ENCODE data around the gene NKAIN4. TPM values are rescaled to one million over a fixed set of nuclear protein-coding genes. Genes with fewer than 3 reads are reported as not detected.
A peak's percentile ranks its signal among the peaks of the same experiment; 100 is the strongest.

NKAIN4 gene
- total RNA-seq, 2 experiments from 2014 or later = not detected

DNA sequence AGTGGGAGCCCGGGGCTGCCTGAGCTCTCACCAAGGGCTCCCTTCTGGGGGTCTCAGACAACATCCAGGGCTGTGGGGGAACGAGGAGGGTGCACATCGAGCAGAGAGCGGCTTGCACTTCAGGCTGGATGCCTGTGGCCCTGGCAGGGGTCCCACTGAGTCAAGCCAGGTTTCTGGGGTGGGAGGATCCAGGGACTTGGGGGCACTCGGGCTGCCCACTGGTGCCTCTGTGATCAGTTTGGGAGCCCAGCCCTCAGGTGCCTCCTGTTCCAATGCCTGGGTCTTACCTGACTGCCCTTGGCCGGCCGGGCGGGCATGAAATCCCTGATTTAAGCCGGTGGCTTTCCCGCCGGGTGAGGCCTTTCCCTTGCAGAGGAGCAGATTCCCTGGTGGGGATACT is 39.2 kb upstream of the NKAIN4 start:
- H3K9me3 Mint-ChIP-seq = no peaks in the 10 kb centered on the region
- peaks cover 6% of the 10 kb centered on the region for H3K27me3 Mint-ChIP-seq
- ChIA-PET CTCF (no interaction called here), POLR2A (no interaction called here)
- H3K4me1 Mint-ChIP-seq = peaks cover 8% of the 10 kb centered on the region
- H3K36me3 Mint-ChIP-seq (ENCODE audit: low read depth) = no peaks in the 10 kb centered on the region
- no peak overlapping the region for H3K27ac Mint-ChIP-seq
- no peak for DNase-seq
- H3K4me3 Mint-ChIP-seq = no peak overlapping the region

DNA sequence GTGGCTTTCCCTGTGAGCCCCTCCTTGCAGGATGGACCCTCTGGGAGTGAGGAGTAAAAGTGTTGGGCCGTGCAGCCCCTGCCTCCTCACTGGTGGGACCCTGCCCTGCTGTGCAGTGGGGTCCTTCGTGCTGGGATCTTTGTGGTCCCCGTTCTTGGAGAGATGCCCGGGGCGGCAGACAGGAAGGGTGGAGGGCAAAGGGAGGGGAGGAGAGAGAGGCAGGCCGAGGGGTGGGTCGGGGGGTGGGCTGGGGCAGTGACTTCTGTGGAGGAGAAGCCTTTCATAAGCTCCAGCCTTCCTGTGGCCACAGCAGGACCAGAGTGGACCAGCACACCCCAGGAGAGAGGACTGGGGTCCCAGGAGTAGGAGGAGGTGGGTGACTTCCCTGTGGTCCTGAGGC is 38.6 kb upstream of the NKAIN4 start, which contains the start of gene COL20A1:
Gene COL20A1, plus strand, starts transcription at position 283 of the 400 bp plus-strand sequence. CDS start 1,922 bp downstream, outside the sequence.
- Mint-ChIP-seq H3K9me3 (no peaks in the 10 kb centered on the region), H3K4me1 (peaks cover 8% of the 10 kb centered on the region), H3K4me3 (no peak within 1 kb of the TSS), H3K27ac (no peak within 1 kb of the TSS), H3K27me3 (peaks cover 6% of the 10 kb centered on the region), H3K36me3 (ENCODE audit: low read depth) (peaks cover 3% of the 10 kb centered on the region)
- CTCF ChIA-PET = no interaction called here
- POLR2A ChIA-PET = no interaction called here
- no peak for DNase-seq

DNA sequence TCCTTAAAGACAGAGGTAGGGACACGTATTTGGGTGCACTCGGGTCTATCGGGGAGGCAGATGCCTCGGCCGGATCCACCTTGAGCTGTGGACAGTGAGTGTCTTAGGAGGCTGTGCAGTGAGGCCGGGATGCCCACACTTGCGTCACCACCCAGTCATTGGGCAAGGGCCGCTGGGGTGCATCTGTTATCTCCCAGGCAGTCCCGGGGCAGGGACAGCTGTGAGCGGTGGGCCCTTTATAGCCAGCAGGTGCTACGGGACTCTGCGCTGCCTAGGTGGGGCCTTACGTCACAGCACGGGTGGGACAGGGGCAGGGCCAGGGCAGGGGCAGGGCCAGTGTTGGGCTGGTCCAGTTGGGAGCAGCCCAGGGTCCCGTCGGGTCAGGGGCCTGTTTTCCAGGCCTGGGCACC is 38.0 kb upstream of the NKAIN4 start:
- no peak overlapping the region for H3K27ac Mint-ChIP-seq
- no peaks in the 10 kb centered on the region for H3K9me3 Mint-ChIP-seq
- H3K4me3 Mint-ChIP-seq = no peak overlapping the region
- ChIA-PET CTCF (interaction anchor here (1.5 kb wide), 1 partner anchor 77 kb away, joined by 3 read pairs; no protein-coding TSS in a partner anchor), POLR2A (interaction anchor here (1.5 kb wide), 1 partner anchor 20 kb away, joined by 4 read pairs; the partner anchor contains the start of gene ARFGAP1)
- peaks cover 6% of the 10 kb centered on the region for H3K27me3 Mint-ChIP-seq
- H3K36me3 Mint-ChIP-seq (ENCODE audit: low read depth) = peaks cover 3% of the 10 kb centered on the region
- peaks cover 8% of the 10 kb centered on the region for H3K4me1 Mint-ChIP-seq
- DNase-seq = no peak

DNA sequence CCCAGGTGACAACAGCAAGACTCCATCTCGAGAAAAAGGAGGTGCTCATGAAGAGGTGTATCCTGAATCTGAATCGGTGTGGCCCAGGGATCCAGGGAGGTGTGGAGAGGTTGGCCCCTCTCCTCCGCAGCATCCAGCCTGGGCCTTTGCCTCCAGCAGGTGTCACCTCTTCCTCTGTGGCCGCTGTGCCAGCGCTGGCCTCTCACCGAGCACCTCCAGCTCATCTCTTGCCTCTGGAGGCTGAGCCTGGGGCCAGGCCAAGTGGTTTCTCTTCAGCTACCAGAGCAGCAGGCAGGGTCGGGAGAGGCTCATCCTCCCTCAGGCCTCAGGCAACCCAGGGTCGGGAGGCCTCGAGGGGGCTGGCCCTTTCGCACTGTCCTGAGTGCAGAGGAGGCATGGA is 37.5 kb upstream of the NKAIN4 start:
- Mint-ChIP-seq H3K36me3 (ENCODE audit: low read depth) (peaks cover 3% of the 10 kb centered on the region), H3K4me1 (peaks cover 8% of the 10 kb centered on the region), H3K27me3 (peaks cover 6% of the 10 kb centered on the region), H3K27ac (no peak overlapping the region), H3K9me3 (no peaks in the 10 kb centered on the region), H3K4me3 (no peak overlapping the region)
- CTCF ChIA-PET = interaction anchor here (1.5 to 1.8 kb wide), 2 partner anchors 69 to 77 kb away, joined by 3 to 4 read pairs; no protein-coding TSS in a partner anchor
- POLR2A ChIA-PET = interaction anchor here (1.5 kb wide), 1 partner anchor 19 kb away, joined by 4 read pairs; the partner anchor contains the start of gene ARFGAP1
- no peak for DNase-seq

DNA sequence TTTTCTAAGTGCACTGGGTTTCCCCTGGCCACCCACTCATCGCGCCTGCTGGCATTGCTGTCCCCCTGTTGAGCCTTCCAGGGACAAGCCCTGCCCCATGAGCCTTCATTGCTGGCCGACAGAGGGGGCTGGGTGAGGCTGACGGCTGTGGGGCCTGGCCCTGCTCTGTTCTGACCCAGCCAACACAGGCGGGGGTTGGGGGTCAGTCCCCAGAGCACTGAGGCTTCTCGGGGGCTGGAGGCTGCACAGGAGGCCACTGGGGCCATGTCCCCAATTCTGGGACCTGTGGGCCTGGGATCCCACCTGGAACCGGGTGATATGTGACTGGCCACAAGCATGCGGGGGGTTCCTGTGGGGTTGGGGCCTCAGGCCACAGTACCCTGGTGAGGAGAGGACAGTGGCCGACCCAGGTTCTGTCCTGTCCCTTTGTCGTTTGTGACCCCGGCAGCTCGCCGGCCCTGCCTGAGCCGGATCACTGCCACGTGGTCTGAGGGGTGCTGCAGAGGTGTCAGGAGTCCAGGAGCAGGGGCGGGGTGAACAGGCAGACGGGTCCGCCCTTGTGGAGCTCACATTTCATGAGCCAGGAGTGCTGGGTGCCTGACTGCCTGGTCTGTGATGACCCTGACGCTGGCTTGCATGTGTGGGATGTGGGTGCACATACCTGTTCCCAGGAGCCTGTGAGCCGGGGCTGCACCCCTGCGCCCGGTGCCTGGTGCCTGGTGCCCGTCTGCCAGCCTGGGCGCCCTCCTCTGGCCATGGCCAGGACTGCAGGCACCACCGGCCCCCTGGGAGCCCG is 36.6 kb upstream of the NKAIN4 start:
- ChIA-PET CTCF (interaction anchor here (1.5 to 1.8 kb wide), 2 partner anchors 68 to 76 kb away, joined by 3 to 4 read pairs; no protein-coding TSS in a partner anchor), POLR2A (interaction anchor here (1.5 kb wide), 1 partner anchor 18 kb away, joined by 4 read pairs; the partner anchor contains the start of gene ARFGAP1)

DNA sequence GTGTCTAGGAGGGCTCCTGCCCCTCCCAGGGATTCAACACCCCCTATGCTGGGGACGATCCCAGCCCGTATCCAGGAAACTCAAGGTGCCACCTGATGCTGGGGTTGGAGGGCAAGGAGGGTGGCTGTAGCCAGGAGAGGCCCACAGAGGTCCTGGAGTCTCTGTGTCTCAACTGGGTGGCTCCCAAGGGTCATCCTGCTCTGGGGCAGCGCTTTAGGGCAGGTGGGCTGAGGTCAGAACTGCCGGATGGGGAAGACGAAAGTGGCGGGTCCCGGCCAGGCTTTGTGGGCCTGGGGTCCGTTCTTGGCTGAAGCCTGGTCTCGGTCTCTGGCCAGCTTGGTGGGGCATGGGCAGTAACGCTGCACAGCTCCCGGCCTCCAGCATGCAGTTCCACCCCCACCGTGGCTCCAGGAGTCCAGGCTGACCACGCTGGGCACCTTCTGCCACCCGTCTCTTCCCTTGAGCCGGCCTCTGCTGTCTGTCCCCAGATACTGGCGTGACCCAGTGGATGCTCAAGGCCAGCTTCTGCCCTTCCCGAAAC is 35.9 kb upstream of the NKAIN4 start:
- Mint-ChIP-seq H3K27me3 (peaks cover 1% of the 10 kb centered on the region), H3K27ac (no peak overlapping the region), H3K4me3 (no peak overlapping the region), H3K9me3 (no peaks in the 10 kb centered on the region), H3K4me1 (peaks cover 1% of the 10 kb centered on the region), H3K36me3 (ENCODE audit: low read depth) (peaks cover 3% of the 10 kb centered on the region)
- ChIA-PET CTCF (interaction anchor here (1.8 kb wide), 1 partner anchor 67 kb away, joined by 4 read pairs; no protein-coding TSS in a partner anchor), POLR2A (no interaction called here)
- DNase-seq = no peak

More for the DNA sequence above, 36.6 kb upstream of the NKAIN4 start:
- no peaks in the 10 kb centered on the region for H3K9me3 Mint-ChIP-seq
- no peak overlapping the region for H3K27ac Mint-ChIP-seq
- no peak overlapping the region for H3K4me3 Mint-ChIP-seq
- peaks cover 3% of the 10 kb centered on the region for H3K36me3 Mint-ChIP-seq (ENCODE audit: low read depth)
- peaks cover 8% of the 10 kb centered on the region for H3K4me1 Mint-ChIP-seq
- DNase-seq = peak; percentile 66
- H3K27me3 Mint-ChIP-seq = peaks cover 6% of the 10 kb centered on the region

DNA sequence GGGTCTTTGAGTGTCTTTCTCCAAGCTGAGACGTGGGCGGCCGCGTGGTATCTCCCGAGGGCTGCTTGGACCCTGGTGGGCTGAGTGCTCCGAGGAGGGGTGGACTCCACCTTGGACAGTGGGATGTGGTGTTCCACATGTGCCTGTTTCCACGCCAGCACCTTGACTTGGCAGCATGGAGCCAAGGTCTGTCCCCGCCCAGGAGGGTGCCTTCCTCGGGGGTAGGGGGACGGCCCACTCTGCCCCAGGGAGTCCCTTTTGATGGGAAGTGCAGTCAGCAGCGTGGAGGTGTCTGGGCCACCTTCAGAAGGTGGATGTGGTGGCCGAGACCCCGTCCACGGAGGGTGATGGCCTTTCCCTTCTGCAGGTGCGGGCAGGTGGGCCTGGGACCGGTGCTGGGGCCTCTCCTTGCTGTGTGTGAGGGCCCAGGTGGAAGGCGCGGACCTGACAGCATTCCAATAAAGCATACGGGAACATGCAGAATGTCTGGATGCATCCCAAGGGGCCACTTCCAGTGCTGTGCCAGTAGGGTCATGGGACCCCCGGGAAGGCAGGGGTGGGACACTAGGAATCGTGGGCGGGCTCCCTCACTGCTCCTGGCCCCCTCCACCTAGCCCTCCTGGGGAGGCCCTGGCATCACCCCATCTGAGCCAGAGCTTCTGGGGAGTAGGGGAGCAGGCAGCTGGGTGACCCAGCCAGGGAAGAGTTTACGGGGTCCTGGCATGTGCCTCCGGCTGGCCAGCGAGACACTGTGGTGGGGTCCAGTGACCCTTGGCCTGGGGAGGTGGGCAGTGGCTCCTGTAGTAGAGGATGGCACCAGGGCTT is 35.3 kb upstream of the NKAIN4 start:
- POLR2A ChIA-PET = no interaction called here
- Mint-ChIP-seq H3K36me3 (ENCODE audit: low read depth) (peaks cover 3% of the 10 kb centered on the region), H3K9me3 (no peaks in the 10 kb centered on the region), H3K27me3 (no peaks in the 10 kb centered on the region), H3K27ac (no peak overlapping the region), H3K4me1 (no peaks in the 10 kb centered on the region), H3K4me3 (no peak overlapping the region)
- no peak for DNase-seq
- CTCF ChIA-PET = no interaction called here

DNA sequence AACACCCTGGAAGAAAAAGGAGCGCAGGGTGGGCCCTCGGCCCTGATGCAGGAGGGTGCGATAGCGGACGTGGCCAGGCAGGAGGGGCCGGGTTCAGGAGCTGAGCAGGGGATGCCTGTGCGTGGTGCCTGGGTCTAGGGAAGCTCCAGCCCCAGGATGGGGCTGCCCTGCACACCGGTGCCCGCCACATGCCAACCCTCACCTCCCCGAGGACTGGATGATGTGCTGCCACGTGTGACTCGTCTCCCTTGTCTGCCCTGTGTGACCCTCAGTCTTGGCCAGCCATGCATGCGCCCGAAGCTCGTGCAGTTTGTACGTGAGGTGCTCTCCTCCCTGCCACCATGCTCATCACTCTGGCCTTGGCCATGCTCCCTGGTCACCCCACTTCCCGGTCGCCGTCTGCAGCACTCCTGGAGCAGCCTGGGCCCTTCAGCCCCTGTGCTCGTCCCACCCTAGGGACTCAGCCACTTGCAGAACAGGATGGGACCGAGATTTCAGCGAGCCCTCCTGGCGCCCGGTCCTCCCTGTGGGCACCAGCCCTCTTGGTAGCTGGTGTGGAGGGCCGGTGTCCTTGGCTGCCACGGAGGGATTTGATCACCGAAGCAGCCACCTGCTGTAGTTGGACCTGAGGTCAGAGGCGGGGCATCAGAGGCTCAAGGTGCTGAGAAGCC is 34.5 kb upstream of the NKAIN4 start:
- ChIA-PET CTCF (no interaction called here), POLR2A (no interaction called here)
- no peak overlapping the region for H3K4me3 Mint-ChIP-seq
- no peak overlapping the region for H3K27ac Mint-ChIP-seq
- no peak for DNase-seq
- H3K27me3 Mint-ChIP-seq = no peaks in the 10 kb centered on the region
- peaks cover 5% of the 10 kb centered on the region for H3K4me1 Mint-ChIP-seq
- peaks cover 3% of the 10 kb centered on the region for H3K36me3 Mint-ChIP-seq (ENCODE audit: low read depth)
- no peaks in the 10 kb centered on the region for H3K9me3 Mint-ChIP-seq

DNA sequence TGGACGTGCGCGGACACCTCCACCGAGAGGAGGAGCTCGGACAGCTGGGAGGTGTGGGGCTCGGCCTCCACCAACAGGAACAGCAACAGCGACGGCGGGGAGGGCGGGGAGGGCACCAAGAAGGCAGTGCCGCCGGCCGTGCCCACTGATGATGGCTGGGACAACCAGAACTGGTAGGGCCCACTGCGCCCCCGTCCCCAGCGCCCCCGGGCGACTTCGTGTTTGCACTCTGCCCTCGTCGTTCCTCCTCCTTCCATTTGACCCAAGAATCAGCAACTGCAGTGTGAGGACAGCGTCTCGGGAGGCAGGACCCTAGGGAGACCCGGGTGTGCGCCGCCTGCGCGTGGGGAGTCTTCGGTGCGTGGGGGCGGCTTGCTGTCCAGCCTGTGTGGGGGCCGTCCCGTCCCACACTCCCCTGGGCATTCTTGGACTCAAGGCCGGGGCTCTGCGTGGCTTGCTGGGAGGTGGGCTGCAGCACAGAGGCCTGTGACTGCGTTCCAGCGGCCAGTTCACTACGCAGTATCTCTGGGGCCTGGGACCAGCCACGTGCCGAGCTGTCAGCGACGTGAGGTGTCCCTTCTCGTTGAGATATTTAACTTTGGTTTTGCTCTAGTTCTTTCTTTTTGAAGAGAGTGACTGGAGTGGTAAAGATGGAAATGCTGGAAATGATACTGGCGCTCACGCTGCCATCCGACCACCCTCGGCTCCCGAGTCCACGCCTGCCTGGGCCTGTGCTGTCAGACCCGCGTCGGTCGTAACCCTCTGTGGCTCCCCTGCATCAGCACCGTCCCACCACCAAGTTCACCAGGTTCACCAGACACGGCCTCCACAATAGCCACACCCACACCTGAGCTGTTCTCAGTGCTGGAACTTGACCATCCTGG is 33.7 kb upstream of the NKAIN4 start:
- H3K27me3 Mint-ChIP-seq = no peaks in the 10 kb centered on the region
- no peaks in the 10 kb centered on the region for H3K9me3 Mint-ChIP-seq
- H3K4me3 Mint-ChIP-seq = no peak overlapping the region
- CTCF ChIA-PET = no interaction called here
- H3K36me3 Mint-ChIP-seq (ENCODE audit: low read depth) = peaks cover 3% of the 10 kb centered on the region
- POLR2A ChIA-PET = interaction anchor here (0.8 kb wide), 1 partner anchor 16 kb away, joined by 4 read pairs; the partner anchor contains the start of gene ARFGAP1
- no peak overlapping the region for H3K27ac Mint-ChIP-seq
- H3K4me1 Mint-ChIP-seq = peaks cover 6% of the 10 kb centered on the region
- DNase-seq = no peak

DNA sequence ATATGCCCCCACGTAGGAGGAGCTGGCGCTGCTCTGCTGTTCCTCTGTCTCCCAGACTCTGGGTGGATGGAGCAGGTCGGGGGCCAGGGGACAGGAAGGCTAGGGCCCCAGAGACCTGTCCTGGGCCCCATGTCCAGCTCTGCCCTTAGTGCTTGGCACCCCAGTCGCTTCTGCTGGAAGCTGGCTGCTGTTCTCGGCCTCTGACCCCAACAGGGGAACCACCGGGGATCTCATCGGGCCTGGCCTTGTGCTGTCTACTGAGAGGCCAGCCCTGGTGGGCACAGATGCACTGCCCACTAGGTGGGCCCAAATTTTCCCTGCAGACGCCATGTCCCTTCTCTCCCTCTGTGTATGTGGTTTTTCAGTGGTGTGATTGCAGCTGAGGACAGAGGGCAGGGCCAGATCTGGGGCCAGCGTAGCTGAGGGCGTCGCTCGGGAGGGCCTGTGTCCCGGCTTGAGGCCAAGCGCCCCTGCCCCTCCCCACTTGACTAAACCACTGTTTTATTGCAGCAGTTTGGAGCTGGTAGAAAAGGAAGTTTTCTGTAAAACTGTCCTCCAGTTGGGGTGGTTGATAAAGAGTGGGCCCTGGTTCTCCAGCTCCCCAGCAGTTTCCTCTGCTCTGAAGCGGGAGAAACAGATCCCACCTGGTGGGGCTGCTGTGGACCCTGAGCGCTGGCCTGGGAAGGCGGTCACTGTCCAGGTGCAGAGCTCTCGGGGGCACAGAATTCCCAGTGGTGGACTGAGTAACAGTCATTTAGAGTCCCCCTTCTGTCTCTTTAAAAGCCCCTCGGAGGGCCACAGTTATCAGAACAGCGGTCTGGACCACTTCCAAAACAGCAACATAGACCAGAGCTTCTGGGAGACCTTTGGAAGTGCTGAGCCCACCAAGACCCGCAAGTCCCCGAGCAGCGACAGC is 32.8 kb upstream of the NKAIN4 start:
- ChIA-PET POLR2A (interaction anchor here (0.8 kb wide), 1 partner anchor 15 kb away, joined by 4 read pairs; the partner anchor contains the start of gene ARFGAP1), CTCF (no interaction called here)
- no peak overlapping the region for H3K27ac Mint-ChIP-seq
- H3K4me1 Mint-ChIP-seq = peaks cover 6% of the 10 kb centered on the region
- H3K36me3 Mint-ChIP-seq (ENCODE audit: low read depth) = peaks cover 3% of the 10 kb centered on the region
- no peak overlapping the region for H3K4me3 Mint-ChIP-seq
- H3K27me3 Mint-ChIP-seq = no peaks in the 10 kb centered on the region
- no peaks in the 10 kb centered on the region for H3K9me3 Mint-ChIP-seq
- no peak for DNase-seq
